Psoas muscle (tissue), 8 donors: ENCODE results near the gene OSBPL6. TPM values are rescaled to one million over a fixed set of nuclear protein-coding genes. Genes with fewer than 3 reads are reported as not detected.

ENCODE experiments used
- ATAC-seq, 4 donors: fragments of 200-7000 bp; cut with Tn5 transposase; one replicate each; pipeline ENCODE4 v1.9.1; 2020; ENCODE audit warnings: moderate library complexity in 3 of 4, mild to moderate bottlenecking in 2 of 4
- DNase-seq, 2 donors: peaks; one replicate each; pipeline ENCODE4 v3.0.0-alpha.2; 2020
- H3K27ac ChIP-seq: fragments of 200-600 bp; one replicate; pipeline ENCODE4 v1.8.0; 2022
- H3K27me3 ChIP-seq, 3 donors: fragments of 200-600 bp in 1 of 3; one replicate each; pipeline versions ENCODE4 v1.6.1 to v1.8.0; 2013 to 2022; ENCODE audit warnings: low read length in 2 of 3, mild to moderate bottlenecking in 2 of 3, moderate library complexity in 1 of 3; ENCODE audit not compliant: insufficient read depth in 3 of 3
- H3K36me3 ChIP-seq, 2 donors: fragments of 200-600 bp in 1 of 2; one replicate each; pipeline versions ENCODE4 v1.6.1 to v1.8.0; 2013 to 2022; ENCODE audit warnings: low read depth in 1 of 2, mild to moderate bottlenecking in 1 of 2, moderate library complexity in 1 of 2; ENCODE audit not compliant: insufficient read depth in 1 of 2
- H3K4me1 ChIP-seq: fragments of 200-600 bp; one replicate; pipeline ENCODE4 v1.8.0; 2022
- H3K4me3 ChIP-seq: fragments of 200-600 bp; one replicate; pipeline ENCODE4 v1.8.0; 2022; ENCODE audit warnings: mild to moderate bottlenecking
- H3K9me3 ChIP-seq: fragments of 200-600 bp; one replicate; pipeline ENCODE4 v1.8.0; 2022
- WGBS, 3 donors: extraction: QIAGEN DNeasy Blood & Tissue Kit; methylation state at CpG; one replicate each; pipeline versions ENCODE4 v1.1.6 to v1.1.7; 2013; 5-methylcytosine and 5-hydroxymethylcytosine counted together
- intact Hi-C, 2 donors: fragments of 100-400 bp; cut with DNase I; formaldehyde crosslinking; loops; one replicate each; pipeline versions ENCODE4 v1.11.0 to v1.14.2; 2022
- polyA plus RNA-seq, 3 donors: library from polyadenylated mRNA; stranded (reverse); fragments of 200-250 nt; gene quantifications; one replicate each; pipeline ENCODE4 v1.2.3, GENCODE V29; 2013
- total RNA-seq, 4 donors: library from RNA; stranded (reverse); fragmentation: NEBNext Ultra II Directional in 2 of 4; extraction: Animal tissue kit (Norgen Biotek cat#: 25700) in 2 of 4; gene quantifications; one replicate each; pipeline versions ENCODE4 v1.2.1 to v1.2.4, GENCODE V29; 2021 to 2023
- TF ChIP-seq, protein P1 (sequence below): fragments of 200-600 bp; IDR thresholded peaks from one replicate; pipeline ENCODE4 v1.8.0; 2022; ENCODE audit warnings: antibody characterized with exemption
- donor health status: healthy with polysubstance abuse.
- donor health status: DM: no; HTN: no; CAD: no; lungs with moderate emphysema.
- donor health status: Bipolar disorder and iron deficiency.
- donor health status: healthy.
- donor health status: DM: yes; HTN: yes; CAD: no.
- donor health status: DM: no; HTN: no; CAD: no.
- donor health status: DM: no; HTN: no; CAD: no.
- donor health status: DM: yes; HTN: yes; CAD: no.

OSBPL6 gene
- total and polyA plus RNA-seq, 7 donors, result 11.4 to 147 (median 36.2) TPM

DNA sequence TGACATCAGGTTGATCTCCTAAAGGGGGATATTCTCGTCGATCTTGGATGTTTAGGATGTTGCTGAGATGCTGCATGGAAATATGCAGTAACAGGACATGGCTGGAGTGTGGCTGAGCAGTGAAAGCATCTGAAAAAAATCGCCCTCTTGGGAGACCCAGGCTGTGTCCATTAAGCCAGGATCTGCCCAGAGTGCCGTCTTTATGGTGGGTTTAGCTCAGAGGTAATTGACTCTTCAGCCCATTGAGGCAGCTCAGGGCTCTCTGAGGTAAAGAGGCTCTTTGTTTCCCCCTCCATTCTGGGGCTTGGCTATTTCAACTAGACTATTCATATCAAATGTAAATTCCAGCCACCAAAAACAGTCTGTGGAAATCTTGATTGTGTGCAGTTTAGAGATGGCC lies 26.5 kb downstream of the OSBPL6 start:
- WGBS, 3 donors, result 72 to 78% (median 78%) methylated on average over 4 of the region's 4 CpGs
- TF ChIP-seq, protein P1, sequence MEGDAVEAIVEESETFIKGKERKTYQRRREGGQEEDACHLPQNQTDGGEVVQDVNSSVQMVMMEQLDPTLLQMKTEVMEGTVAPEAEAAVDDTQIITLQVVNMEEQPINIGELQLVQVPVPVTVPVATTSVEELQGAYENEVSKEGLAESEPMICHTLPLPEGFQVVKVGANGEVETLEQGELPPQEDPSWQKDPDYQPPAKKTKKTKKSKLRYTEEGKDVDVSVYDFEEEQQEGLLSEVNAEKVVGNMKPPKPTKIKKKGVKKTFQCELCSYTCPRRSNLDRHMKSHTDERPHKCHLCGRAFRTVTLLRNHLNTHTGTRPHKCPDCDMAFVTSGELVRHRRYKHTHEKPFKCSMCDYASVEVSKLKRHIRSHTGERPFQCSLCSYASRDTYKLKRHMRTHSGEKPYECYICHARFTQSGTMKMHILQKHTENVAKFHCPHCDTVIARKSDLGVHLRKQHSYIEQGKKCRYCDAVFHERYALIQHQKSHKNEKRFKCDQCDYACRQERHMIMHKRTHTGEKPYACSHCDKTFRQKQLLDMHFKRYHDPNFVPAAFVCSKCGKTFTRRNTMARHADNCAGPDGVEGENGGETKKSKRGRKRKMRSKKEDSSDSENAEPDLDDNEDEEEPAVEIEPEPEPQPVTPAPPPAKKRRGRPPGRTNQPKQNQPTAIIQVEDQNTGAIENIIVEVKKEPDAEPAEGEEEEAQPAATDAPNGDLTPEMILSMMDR, result no peak
- intact Hi-C loops, result no loop called here
- Histone ChIP-seq H3K9me3 (no peaks in the 10 kb centered on the region), H3K27ac (no peak overlapping the region), H3K4me1 (peaks cover 12% of the 10 kb centered on the region), H3K27me3 (no peaks in the 10 kb centered on the region), H3K36me3 (peaks cover 0 to 9% of the 10 kb centered on the region in 2 donors), H3K4me3 (no peak overlapping the region)
- DNase-seq (no peak), ATAC-seq (no peak)

DNA sequence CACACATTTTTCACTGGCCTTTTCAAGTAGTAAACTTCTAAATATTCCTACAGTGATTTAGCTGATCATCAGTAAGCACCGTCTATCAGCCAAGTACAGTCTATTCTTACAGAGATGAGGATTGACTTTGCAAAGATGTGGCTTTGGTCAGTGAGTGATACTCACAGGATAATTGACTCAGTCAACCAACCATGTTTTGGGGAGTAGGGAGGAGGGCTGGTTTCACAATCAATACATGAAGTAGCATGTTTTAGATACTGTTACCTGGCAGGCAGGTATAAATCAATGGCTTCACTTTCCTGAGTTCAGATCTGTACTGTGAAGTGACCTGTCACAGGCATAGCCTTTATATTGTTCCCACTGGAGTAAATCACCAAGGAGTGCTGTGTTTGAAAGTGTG lies 27.2 kb downstream of the OSBPL6 start:
- 39 to 92% (median 76%) methylated on average over 1 of the region's 1 CpG for WGBS, 3 donors
- Histone ChIP-seq H3K27me3 (no peaks in the 10 kb centered on the region), H3K27ac (no peak overlapping the region), H3K4me3 (no peak overlapping the region), H3K36me3 (peaks cover 0 to 9% of the 10 kb centered on the region in 2 donors), H3K9me3 (no peaks in the 10 kb centered on the region), H3K4me1 (peaks cover 12% of the 10 kb centered on the region)
- DNase-seq (no peak), ATAC-seq (no peak)
- TF ChIP-seq, protein P1, result no peak
- intact Hi-C loops, result no loop called here

GRCh38 chr2:178223806-178224205 lies 29.5 kb downstream of the OSBPL6 start:
- no peaks in the 10 kb centered on the region for H3K36me3 ChIP-seq
- WGBS, 3 donors, result 49 to 80% (median 70%) methylated on average over 4 of the region's 4 CpGs
- ATAC-seq (no peak), DNase-seq (no peak)
- peaks cover 12% of the 10 kb centered on the region for H3K4me1 ChIP-seq
- H3K9me3 ChIP-seq, result no peaks in the 10 kb centered on the region
- no peaks in the 10 kb centered on the region for H3K27me3 ChIP-seq
- intact Hi-C loops, result no loop called here
- no peak overlapping the region for H3K4me3 ChIP-seq
- TF ChIP-seq, protein P1, result no peak
- H3K27ac ChIP-seq, result no peak overlapping the region

DNA sequence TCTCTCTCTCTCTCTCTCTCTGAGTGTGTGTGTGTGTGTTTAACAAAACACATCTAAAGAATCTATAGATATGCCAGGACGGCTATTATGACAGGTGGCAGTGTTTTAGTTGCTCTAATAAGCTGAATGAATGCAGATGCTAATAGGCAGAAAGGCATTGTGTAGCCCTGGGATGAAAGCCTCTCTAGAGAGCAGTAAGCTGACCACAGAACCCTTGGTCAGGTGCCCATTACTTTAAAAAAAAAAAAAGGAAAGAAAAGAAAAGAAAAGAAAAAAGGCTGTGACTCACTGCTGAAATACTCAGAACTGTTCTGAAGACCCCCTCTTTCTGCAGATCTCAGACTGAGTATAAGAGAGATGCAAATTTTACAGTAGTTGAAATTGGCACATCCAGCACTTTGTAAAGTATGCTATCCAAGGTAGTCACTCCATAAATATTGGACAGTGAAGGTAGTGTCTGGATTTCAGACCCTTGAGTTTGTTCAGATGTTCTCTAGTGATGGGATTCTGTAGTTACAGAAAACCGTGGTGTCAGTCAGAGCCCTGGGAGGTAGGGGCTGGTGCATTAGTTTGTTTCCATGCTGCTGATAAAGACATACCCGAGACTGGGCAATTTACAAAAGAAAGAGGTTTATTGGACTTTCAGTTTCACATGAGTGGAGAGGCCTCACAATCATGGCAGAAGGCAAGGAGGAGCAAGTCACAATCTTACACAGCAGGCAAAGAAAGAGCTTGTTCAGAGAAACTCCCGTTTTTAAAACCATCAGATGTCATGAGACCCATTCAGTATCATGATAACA lies 30.9 kb downstream of the OSBPL6 start:
- no peaks in the 10 kb centered on the region for H3K27me3 ChIP-seq
- H3K27ac ChIP-seq, result no peak overlapping the region
- 65 to 74% (median 74%) methylated on average over 4 of the region's 4 CpGs for WGBS, 3 donors
- TF ChIP-seq, protein P1, result no peak
- intact Hi-C loops, result no loop called here
- H3K4me1 ChIP-seq, result peaks cover 12% of the 10 kb centered on the region
- H3K36me3 ChIP-seq, result no peaks in the 10 kb centered on the region
- DNase-seq (no peak), ATAC-seq (peak in 2 of 4 donors; percentile 8 to 21)
- H3K9me3 ChIP-seq, result no peaks in the 10 kb centered on the region
- no peak overlapping the region for H3K4me3 ChIP-seq

GRCh38 chr2:178227187-178227586 lies 32.9 kb downstream of the OSBPL6 start:
- no peak overlapping the region for H3K4me3 ChIP-seq
- DNase-seq (no peak), ATAC-seq (no peak)
- TF ChIP-seq, protein P1, result no peak
- peaks cover 12% of the 10 kb centered on the region for H3K4me1 ChIP-seq
- H3K27ac ChIP-seq, result no peak overlapping the region
- no peaks in the 10 kb centered on the region for H3K9me3 ChIP-seq
- intact Hi-C loops, result no loop called here
- H3K36me3 ChIP-seq, result peaks cover 0 to 2% of the 10 kb centered on the region in 2 donors
- WGBS, 3 donors, result 78 to 83% (median 80%) methylated on average over 2 of the region's 2 CpGs
- H3K27me3 ChIP-seq, result no peaks in the 10 kb centered on the region
